Ammon's horn (tissue), 1 donor: Measurements from ENCODE around the gene CHST11.
A peak's percentile ranks its signal among the peaks of the same experiment; 100 is the strongest.
"Not testable (repeated sequence)": the region's sequence is repeated elsewhere in the genome, so short reads cannot be mapped to it uniquely, and the experiment has no call there.

ENCODE experiments used
- DNase-seq: peaks from one replicate; pipeline ENCODE4 v3.0.0-alpha.2; 2016; ENCODE audit warnings: low spot score

The CHST11 gene

GRCh38 chr12:104738776-104739642 is 282.3 kb downstream of the CHST11 start:
- DNase-seq = no peak

- DNase-seq = peak; percentile 80
Observed at GRCh38 chr12:104740668-104741067, 283.9 kb downstream of the CHST11 start.

DNA sequence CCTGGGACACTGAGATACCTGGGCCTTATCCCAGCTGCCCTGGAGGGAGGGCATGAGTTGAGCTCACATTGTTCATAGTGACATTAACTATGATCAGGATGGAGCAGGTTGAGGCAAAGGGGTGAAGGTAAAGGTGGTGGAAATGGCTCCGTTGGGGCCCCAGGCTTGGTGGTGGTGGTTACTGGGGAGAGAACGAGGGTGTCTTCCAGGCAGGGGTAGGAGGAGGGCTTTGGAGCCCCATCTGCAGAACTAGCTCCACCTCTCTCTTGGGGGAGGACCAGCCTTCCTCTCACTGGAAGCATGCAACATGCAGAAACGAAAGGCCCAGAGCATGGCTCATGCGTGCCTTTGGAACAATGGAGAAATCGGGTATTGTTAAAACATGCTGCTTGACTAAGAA is 284.3 kb downstream of the CHST11 start:
- DNase-seq = peak; percentile 49

DNA sequence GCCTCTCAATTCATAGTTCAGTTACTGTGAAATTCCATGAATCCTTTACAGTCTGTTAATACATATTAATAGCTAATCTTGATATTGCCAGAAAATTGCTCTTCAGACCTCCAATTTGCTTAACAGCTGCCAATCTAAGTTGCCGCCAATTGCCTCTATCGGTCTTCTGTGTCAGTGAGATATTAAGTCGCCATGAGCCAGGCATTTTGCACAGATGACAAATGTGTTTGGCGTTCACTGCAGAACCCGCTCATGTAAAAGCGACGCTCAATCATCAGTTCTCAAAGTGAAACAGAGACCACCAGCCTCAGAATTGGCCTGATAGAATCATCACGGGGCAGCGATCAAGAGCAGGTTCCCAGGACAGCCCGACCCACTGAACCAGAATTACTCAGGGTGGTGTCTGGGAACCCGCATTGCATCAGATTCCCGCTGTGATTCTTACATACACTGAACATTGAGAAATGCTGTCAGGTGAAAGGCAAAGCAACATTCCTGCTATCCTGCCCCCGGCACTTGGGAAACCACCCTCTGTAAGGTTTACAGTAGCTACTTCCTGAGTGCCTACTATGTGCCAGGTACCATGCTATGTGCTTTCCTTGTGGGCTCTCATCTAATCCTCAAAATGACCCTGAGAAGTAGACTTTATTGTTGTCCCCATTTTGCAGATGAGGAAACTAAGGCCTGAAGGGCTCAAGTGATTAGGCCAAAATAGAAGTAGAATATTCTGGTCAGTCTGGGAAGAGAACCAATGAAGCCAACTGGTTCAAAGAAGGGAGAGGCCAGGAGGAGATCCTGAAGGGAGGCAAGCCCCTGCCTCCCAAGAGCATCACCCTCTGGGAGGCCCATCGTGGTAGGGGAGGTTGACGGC is 285.0 kb downstream of the CHST11 start:
- no peak for DNase-seq

GRCh38 chr12:104742551-104743201 is 285.9 kb downstream of the CHST11 start:
- DNase-seq = peak; percentile 84

DNA sequence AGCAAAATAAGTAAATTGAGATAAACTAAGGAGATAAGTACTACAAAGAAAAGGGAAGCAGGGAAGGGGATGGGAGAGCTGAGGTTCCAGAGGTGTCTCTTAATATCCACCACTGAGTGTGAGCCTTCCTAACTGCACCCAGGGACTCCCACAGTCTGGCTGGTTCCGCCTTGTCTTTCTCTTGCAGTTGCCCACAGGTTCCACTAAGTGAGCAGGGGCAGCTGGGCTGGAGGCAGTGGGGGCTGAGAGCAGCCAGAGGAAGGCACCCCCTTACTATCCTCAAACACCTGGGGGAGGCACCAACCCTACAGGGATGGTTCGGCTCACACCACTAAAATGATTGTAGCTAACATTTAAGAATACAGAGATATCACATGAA is 286.4 kb downstream of the CHST11 start:
- DNase-seq = no peak

DNA sequence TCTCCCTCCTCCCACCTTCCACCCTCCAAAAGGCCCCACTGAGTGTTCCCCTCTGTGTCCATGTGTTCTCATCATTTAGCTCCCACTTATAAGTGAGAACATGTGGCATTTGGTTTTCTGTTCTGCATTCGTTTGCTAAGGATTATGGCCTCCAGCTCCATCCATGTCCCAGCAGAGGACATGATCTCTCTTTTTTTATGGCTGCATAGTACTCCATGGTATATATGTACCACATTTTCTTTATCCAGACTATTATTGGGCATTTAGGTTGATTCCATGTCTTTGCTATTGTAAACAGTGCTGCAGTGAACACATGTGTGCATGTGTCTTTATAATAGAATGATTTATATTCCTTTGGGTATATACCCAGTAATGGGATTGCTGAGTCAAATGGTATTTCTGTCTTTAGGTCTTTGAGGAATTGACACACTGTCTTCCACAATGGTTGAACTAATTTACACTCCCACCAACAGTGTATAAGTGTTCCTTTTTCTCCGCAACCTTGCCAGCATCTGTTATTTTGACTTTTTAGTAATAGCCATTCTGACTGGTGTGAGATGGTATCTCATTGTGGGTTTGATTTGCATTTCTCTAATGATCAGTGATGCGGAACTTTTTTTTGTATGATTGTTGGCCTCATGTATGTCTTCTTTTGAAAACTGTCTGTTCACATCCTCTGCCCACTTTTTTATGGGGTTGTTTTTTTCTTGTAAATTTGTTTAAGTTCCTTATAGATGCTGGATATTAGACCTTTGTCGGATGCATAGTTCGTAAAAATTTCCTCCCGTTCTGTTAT is 287.2 kb downstream of the CHST11 start:
- not testable (repeated sequence) for DNase-seq

DNA sequence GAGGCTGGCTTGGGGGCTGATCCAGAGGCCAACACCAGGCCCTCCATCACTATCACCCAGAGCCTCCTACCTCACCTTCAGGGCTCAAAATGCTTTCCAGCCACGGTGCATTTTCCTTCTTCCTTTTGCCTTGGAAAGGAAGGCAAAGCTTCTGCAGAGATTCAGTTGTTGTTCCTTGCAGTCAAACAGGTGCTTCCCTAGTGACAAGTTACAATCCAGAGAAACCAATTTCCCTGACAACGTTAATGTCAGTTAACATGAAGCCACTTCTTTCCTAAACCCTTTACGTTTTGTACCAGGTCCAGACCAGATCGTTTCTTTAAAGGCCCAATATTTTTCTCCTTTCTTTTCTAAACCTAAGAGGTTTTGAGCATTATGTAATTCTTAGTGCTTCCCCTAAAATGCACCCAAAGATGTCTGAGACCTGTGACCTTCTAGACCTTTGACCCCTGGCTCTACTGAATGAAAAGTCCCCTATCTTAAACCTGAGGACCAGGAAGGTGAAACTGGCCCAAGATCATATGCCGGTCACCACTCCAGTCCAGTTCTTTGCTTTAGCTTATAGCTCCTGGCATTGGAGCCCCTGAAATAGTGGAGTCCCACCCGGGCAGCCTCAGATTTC is 289.8 kb downstream of the CHST11 start:
- DNase-seq = no peak

- no peak for DNase-seq
Observed at GRCh38 chr12:104747330-104747729, 290.6 kb downstream of the CHST11 start.

- peak; percentile 31 for DNase-seq
Observed at GRCh38 chr12:104747955-104748354, 291.2 kb downstream of the CHST11 start.

- DNase-seq = no peak
Observed at GRCh38 chr12:104748356-104748755, 291.6 kb downstream of the CHST11 start.

DNA sequence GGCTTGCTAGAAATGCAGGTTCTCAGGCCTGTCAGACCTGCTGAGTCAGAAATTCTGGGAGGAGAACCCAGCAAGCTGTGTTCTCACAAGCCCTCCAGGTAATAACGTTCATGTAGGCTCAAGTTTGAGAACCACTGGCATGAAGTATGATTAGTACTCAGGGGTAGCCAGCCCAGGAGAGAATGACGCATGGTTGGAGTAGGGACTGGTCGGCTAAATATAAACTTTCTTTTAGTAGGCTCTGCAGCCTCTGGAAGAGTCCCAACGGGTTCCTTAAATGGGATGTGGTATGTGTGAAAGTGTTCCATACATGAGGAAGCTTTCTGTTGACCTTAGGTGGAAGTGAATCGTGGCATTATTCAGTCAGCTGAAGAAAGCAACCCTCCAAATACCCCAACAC is 292.0 kb downstream of the CHST11 start:
- DNase-seq = peak; percentile 28

GRCh38 chr12:104749545-104749944 is 292.8 kb downstream of the CHST11 start:
- no peak for DNase-seq

GRCh38 chr12:104750061-104750460 is 293.3 kb downstream of the CHST11 start:
- DNase-seq = peak; percentile 67

DNA sequence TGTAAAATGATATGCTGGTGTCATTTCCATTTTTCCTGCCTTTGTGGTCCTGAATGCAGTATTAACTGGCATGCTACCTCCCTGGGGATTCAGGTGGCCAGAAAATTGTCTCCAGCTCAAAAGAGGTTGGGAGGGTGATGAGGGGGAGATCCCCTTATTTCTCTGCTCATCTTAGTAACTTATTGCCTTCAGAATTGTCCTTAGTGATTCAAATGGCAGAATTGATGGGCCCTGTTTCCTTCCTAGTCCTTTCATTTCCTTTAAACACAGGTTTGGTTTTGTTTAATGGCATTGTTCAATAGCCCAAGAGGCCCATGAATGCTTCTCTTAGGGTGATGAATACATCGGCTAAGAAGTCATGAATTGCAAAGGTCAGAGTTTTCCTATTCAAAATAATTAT is 294.4 kb downstream of the CHST11 start:
- no peak for DNase-seq

- no peak for DNase-seq
Observed at GRCh38 chr12:104751594-104751993, 294.8 kb downstream of the CHST11 start.

DNA sequence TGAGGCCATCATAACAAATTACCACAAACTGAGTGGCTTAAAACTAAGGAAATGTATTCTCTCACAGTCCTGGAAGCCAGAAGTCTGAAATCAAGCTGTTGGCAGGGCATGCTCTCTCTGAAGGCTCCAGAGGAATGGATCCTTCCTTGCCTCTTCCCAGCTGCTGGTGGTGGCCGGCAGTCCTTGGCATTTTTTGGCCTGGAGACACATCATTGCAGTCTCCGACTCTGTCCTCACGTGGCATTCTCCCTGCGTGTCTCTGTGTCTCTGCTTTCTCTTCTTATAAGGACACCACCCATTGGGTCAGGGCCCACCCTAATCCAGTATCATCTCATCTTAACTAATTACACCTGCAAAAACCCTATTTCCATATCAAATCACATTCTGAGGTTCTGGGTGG is 295.3 kb downstream of the CHST11 start:
- DNase-seq = no peak

GRCh38 chr12:104752881-104753280 is 296.1 kb downstream of the CHST11 start:
- DNase-seq = no peak

GRCh38 chr12:104756901-104757300 is 300.2 kb downstream of the CHST11 start:
- DNase-seq = no peak

DNA sequence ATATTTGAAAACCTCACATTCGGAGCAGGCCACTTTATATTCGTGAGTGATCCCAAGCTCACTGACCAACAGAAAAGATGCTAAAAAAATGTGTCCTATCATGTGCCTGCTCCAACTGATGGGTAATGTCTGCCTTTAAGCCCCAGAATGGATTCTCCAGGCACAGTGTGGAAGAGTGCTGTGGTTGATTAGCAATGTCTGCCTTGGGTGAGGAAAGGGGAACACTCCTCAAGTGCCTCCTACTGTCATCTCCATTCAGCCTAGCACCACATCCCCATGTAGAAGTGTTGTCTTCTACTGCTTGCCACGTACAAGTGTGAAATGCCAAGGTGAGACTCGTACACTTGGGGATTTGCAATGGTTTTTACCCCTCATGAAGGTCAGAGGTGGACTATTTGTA is 302.0 kb downstream of the CHST11 start:
- no peak for DNase-seq

DNA sequence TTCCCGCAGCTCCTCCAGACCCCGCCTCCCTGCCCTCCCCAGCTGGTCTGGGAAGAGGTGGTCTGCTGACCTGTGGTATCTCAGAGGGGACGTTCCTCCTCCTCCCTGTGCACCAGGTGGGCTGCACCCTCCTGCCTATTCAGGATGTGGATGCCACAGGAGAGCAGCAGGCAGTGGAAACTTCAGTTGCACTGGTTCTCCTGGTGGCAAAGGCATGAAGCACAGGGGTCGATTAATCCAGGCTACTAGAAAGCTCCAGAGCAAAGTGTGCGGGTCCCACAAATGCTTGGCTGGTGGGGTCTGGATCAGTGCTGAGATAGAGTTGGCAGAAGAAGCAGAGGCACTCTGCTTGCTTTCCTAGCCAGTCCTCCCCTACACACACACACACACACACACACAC is 304.3 kb downstream of the CHST11 start:
- no peak for DNase-seq
